ENCODE data around the gene CTCFL. TPM values are rescaled to one million over a fixed set of nuclear protein-coding genes. Genes with fewer than 3 reads are reported as not detected.

CTCFL gene
- total RNA-seq, 1 donor from 2014 or later: 0.15 TPM

GRCh38 chr20:57537822-57538221, 12.9 kb upstream of the CTCFL start:
- DNase-seq (ENCODE audit: low spot score) (no peak), ATAC-seq (no peak)

- ATAC-seq: peak; percentile 55
- no peak for DNase-seq (ENCODE audit: low spot score)
Measured at GRCh38 chr20:57536771-57537724, 12.1 kb upstream of the CTCFL start.

GRCh38 chr20:57536120-57536708, 11.3 kb upstream of the CTCFL start:
- no peak for ATAC-seq
- DNase-seq (ENCODE audit: low spot score): no peak

- ATAC-seq (no peak), DNase-seq (ENCODE audit: low spot score) (no peak)
Measured at GRCh38 chr20:57535297-57535696, 10.4 kb upstream of the CTCFL start.

GRCh38 chr20:57532104-57532503, 7.2 kb upstream of the CTCFL start:
- DNase-seq (ENCODE audit: low spot score) (peak; percentile 72), ATAC-seq (peak; percentile 72)

GRCh38 chr20:57530327-57530981, 5.5 kb upstream of the CTCFL start:
- DNase-seq (ENCODE audit: low spot score) (peak; percentile 18), ATAC-seq (no peak)

GRCh38 chr20:57529810-57530209, 4.9 kb upstream of the CTCFL start:
- ATAC-seq: no peak

GRCh38 chr20:57529160-57529585, 4.2 kb upstream of the CTCFL start:
- ATAC-seq (no peak), DNase-seq (ENCODE audit: low spot score) (no peak)

More at GRCh38 chr20:57529810-57530209, 4.9 kb upstream of the CTCFL start:
- no peak for DNase-seq (ENCODE audit: low spot score)

GRCh38 chr20:57528148-57528547, 3.2 kb upstream of the CTCFL start:
- no peak for ATAC-seq
- no peak for DNase-seq (ENCODE audit: low spot score)

GRCh38 chr20:57527728-57528127, 2.8 kb upstream of the CTCFL start:
- no peak for DNase-seq (ENCODE audit: low spot score)
- peak; percentile 17 for ATAC-seq

- ATAC-seq (peak; percentile 21), DNase-seq (ENCODE audit: low spot score) (no peak)
Measured at GRCh38 chr20:57526885-57527460, 2.0 kb upstream of the CTCFL start.

- DNase-seq (ENCODE audit: low spot score) (no peak), ATAC-seq (peak; percentile 36)
Measured at GRCh38 chr20:57526087-57526884, 1.3 kb upstream of the CTCFL start.

- ATAC-seq: no peak
- no peak for DNase-seq (ENCODE audit: low spot score)
Measured at GRCh38 chr20:57525328-57526086, 567 bp upstream of the CTCFL start.

GRCh38 chr20:57523782-57524181, 1.2 kb downstream of the CTCFL start:
- no peak for DNase-seq (ENCODE audit: low spot score)
- ATAC-seq: no peak

- no peak for ATAC-seq
- no peak for DNase-seq (ENCODE audit: low spot score)
Measured at GRCh38 chr20:57522380-57523140, 2.4 kb downstream of the CTCFL start.

- no peak for ATAC-seq
Measured at GRCh38 chr20:57517904-57518303, 7.0 kb downstream of the CTCFL start.

GRCh38 chr20:57514273-57514751, 10.6 kb downstream of the CTCFL start:
- ATAC-seq: peak; percentile 97

More at GRCh38 chr20:57517904-57518303, 7.0 kb downstream of the CTCFL start:
- DNase-seq (ENCODE audit: low spot score): no peak

GRCh38 chr20:57513199-57513598, 11.7 kb downstream of the CTCFL start:
- ATAC-seq (no peak), DNase-seq (ENCODE audit: low spot score) (no peak)

More at GRCh38 chr20:57514273-57514751, 10.6 kb downstream of the CTCFL start:
- peak; percentile 78 for DNase-seq (ENCODE audit: low spot score)

- ATAC-seq (no peak), DNase-seq (ENCODE audit: low spot score) (no peak)
Measured at GRCh38 chr20:57512432-57512831, 12.5 kb downstream of the CTCFL start.

Measured in left lobe of liver (tissue), 2 donors.